GM21381 (cell line): Measurements from ENCODE around the gene MORN2.
"Not testable (repeated sequence)": the region's sequence is repeated elsewhere in the genome, so short reads cannot be mapped to it uniquely, and the experiment has no call there.

Experiments
- ATAC-seq: cut with Tn5 transposase; IDR thresholded peaks from one replicate; pipeline ENCODE4 v1.9.1; 2021; ENCODE audit warnings: mild to moderate bottlenecking, moderate library complexity; ENCODE audit not compliant: unreplicated experiment

The MORN2 gene

DNA sequence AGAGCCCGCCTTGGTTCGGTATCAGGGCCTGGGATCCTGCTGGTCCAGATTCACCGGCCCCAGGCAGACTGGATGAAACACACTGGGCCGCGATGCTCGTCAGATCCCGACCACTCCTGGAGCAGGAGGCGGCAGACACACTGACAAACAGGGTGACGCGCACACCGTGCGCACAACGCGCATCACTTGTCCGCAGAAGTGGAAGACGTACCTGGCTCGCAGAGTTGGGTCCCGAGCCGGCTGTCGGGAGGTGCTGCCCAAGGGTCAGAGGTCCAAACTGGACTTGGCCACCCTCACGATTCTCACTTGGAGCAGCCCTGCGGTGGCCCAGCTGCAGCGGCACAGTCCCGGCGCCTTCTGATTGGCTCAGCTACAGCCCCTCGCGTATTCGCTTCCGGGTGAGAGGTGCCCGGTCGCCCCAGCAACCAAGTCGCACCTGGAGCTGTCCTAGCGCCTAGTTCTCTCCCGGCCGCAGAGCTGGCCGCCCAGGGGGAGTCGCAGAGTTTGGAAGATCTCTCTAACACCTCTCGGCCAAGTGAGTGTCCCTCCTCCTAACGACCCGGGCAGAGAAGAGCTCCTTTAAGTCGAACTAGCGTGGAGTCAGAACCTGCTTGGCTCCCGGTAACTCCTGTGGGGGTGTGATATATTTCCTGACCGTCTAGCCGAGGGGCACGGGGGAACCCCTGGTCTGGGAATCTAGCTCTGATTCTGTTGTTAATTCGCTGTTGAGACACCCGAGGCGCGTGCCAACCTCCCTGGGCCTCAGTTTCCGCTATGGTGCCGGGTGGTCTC is at the start of gene MORN2, which contains the start of gene DHX57:
Gene MORN2 (plus strand): TSS at position 401 of the 792 bp plus-strand sequence.
Gene DHX57 (minus strand): TSS at position 359 of the 792 bp plus-strand sequence. CDS start 7,529 bp downstream, outside the sequence.
- peak; percentile 100 for ATAC-seq

DNA sequence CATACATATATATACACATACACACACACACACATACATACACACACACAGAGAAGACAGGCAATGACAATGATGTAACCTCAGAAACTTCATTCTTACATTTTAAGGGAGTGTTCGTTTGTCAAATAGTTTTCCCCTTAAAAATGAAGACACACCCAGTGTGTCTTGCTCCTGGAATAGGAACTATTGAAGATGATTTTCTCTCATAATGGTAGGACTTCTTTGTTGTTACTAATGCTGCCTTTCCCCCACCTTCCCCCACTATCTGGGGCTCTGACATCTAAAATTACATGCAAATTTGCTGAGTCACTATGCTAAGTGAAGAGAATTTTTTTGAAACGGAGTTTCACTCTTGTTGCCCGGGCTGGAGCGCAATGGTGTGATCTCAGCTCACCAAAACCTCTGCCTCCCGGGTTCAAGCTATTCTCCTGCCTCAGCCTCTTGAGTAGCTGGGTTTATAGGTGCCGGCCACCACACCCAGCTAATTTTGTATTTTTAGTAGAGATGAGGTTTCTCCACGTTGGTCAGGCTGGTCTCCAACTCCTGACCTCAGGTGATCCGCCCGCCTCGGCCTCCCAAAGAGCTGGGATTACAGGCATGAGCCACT is 48.1 kb upstream of the MORN2 start:
- not testable (repeated sequence) for ATAC-seq

DNA sequence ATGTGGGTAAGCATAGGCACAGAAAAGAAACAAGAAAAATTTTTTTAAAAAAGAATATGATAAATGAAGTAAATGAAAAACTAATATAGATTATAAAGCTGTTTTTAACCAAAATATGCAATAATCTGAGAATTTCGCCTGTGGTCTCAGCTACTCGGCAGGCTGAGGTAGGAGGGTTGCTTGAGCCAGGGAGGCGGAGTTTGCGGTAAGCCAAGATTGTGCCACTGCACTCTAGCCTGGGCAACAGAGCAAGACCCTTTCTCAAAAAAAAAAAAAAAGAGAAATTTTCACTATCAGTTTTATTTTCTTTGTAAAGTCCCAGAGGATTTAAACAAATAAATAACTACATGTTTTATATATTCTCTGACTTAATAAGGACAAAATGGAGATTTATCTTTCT is 47.3 kb upstream of the MORN2 start:
- no peak for ATAC-seq

DNA sequence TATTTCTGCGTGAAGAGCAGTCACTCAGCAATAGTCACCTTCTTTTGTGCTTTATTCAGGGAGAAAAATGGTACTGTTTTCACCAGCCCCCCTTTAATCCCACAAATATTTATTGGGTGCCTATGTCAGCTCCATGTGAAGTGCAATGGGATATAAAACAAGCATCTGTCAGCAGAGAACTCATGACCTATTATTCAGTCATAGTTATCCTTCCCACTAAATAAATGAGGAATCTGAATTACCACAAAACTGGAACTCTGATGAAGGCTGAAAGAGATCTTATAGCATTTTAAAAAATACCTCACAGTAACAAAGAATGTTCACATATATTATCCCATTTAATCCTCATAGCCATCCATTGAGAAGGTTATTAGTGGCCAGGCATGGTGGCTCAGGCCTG is 45.8 kb upstream of the MORN2 start:
- ATAC-seq, result no peak

DNA sequence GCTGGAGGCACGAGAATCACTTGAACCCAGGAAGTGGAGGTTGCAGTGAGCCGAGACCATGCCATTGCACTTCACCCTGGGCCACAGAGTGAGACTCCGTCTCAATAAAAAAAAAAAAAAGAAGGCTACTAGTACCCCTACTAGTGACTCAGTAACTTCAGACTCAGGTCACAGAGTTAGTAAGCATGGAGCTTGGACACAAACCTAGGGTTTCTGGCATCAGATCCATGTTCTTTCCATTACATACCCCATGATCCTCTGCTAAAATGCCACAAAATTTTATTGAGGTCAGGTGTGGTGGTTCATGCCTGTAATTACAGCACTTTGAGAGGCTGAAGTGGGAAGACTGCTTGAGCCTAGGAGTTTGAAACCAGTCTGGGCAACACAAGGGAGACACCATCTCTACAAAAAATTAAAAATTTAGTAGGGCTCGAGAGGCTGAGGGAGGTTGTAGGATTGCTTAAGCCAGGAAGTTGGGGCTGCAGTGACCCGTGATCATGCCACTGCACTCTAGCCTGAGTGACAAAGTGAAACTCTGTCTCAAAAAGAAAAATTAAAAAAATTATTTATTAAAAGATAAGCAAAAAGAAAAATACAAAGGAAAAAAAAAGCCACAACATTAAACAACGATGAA is 45.1 kb upstream of the MORN2 start:
- ATAC-seq, result no peak

DNA sequence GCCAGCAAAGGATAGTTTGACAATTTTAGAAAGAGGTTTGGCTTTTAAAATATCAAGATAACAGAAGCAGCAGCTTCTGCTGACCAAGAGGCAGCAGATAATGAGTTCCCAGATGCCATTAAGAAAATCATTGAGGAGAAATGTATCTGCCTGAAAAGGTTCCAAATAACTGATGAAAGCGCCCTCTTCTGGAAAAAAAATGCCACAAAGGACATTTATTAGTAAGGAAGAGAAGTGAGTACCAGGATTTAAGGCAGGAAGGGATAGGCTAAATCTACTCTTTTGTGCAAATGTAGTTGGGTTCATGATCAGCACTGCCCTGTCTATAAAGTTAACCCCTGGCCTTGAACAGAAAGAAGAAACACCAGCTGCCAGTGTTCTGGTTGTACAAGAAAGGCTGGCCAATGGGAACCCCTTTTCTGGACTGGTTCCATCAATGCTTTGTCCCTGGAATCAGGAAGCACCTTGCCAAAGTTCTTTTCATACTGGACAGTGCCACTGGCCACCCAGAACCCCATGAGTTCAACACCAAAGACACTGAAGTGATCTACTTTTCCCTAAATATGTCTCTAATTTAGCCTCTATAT is 40.7 kb upstream of the MORN2 start:
- no peak for ATAC-seq

DNA sequence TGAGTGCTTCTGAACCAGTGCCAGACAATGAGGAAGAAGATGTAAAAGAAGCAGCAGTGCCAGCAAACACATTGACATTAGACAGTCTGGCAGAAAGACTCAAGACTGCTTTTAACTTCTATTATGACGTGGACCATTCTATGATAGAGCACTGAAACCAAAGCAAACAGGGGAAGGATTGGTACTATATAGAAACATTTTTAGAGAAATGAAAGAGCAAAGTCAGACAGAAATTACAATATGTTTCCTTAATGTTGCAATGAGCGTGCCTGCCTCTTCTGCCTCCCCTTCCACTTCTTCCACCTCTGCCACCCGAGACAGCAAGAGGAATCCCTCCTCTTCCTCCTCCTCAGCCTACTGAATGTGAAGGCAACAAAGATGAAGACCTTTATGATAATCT is 39.8 kb upstream of the MORN2 start:
- peak; percentile 92 for ATAC-seq

DNA sequence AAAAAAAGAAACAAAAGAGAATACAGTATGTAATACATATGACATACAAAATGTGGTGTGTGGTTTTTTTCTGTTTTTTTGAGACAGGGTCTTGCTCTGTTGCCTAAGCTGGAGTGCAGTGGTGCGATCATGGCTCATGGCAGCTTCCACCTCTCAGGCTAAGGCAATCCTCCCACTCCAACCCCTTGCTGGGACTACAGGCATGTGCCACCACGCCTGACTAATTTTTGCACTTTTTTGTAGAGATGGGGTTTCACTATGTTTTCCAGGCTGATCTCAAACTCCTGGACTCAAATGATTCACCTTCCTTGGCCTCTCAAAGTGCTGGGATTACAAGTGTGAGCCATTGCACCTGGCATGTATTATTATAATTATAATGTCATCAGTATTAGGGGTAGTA is 39.0 kb upstream of the MORN2 start:
- ATAC-seq, result no peak

DNA sequence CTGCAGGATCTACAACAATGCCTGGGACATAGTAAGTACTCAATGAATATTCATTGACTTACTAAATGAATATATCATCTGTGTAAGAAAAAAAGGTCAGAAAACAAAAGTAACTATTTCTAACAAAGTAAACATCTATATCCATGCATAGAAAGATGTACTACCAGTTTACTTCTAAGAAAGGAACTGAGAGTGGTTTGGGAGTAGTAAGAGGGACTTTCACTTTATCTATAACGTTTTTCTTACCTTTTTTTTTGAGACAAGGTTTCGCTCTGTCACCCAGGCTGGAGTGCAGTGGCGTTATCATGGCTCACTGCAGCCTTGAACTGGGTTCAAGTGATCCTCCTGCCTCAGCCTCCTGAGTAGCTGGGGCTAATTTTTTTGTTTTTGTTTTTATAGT is 25.7 kb upstream of the MORN2 start:
- peak; percentile 95 for ATAC-seq

DNA sequence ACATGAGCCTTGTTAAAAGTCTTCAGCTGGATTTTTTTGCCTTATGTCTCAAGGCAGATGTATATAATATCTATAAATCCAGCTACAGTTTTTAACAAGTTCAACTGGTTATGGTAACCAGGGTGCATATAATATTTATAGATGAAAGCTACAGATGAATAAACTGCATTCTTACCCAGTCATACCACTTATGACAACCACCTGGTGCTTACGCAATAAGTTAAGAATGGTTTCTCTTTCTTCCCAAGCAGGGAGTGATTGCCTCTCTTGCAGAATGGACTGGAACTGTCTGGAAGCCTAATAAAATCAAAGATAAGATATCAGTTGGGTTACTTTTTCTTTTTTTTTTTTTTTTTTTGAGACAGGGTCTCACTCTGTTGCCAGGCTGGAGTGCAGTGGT is 19.6 kb upstream of the MORN2 start:
- no peak for ATAC-seq

DNA sequence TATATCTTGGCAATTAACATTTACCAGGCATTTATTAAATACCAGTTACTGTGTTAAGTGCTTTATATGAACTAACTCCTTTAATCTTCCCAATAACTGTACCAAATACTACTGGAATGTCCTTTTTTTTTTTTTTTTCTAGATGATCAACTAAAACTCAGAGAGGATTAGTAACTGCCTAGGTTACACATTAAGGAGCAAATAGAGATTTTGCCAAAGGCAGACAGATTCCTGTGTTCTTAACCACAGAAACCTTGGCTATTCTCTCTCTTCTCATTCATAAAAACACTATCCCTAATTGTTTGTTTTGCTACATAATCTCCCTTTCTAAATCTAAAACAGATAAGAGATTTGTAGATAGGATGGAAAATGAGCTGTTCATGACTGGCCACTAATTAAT is 13.3 kb upstream of the MORN2 start:
- no peak for ATAC-seq

DNA sequence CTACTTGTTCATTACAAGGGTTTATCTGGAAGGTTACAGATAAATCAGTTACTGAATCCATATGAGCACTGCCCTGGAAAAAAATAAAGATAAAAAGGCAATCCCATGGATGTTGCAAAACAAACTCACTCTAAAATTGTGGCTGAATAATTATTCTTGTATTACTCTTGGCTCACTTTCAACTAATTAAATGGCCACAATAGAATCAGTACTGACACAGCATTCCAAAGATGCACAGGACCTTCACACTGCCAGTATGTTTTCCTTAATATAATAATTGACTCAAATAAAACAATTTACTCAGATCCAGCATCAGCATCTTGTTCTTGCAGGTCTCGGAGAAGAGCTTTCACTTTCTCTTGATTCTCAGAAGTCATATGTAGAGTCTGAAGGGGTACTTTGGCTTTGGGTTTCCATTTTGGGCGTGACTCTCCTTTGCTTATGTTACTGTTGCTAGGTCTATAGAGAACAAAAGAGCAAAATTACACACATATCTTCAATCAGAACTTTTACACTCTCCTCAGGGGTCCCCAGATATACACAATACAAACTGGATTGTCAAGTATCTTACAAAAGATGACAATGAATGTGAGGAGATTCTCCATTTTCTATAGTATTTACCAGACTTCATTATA is 12.6 kb upstream of the MORN2 start:
- no peak for ATAC-seq

DNA sequence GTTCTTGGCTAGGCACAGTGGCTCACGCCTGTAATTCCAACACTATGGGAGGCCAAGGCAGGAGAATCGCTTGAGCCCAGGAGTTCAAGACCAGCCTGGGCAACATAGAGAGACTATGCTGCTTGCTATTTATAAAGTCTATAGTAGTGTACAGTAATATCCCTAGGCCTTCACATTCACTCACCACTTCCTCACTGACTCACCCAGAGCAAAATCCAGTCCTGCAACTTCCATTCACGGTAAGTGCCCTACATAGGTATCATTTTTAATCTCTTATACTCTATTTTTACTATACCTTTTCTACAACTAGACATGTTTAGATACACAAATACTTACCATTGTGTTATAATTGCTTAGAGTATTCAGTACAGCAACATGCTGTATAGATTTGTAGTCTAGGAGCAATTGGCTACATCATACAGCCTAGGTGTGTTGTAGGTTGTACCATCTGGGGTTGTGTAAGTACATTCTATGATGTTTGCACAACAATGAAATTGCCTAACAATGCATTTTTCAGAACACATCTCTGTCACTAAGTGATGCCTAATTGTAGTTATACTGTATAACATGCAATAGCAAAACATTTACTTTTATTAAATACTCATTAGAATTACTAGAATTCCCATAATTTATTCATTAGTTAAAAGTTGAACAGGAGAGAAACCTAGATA is 8.9 kb upstream of the MORN2 start:
- ATAC-seq, result no peak

DNA sequence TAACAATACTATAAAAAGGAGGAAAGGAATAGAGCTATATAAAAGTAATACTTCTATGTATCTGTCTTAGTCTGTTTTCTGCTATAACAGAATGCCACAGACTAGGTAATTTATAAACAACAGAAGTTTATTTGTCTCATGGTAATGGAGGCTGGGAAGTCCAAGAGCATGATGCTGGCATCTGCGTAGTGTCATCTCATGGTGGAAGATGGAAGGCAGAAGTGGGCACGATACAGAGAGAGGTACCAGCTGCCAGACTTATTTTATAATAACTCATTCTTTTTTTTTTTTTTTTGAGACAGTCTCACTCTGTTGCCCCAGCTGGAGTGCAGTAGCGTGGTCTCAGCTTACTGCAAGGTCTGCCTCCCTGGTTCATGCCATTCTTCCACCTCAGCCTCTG is 4.3 kb upstream of the MORN2 start:
- no peak for ATAC-seq

DNA sequence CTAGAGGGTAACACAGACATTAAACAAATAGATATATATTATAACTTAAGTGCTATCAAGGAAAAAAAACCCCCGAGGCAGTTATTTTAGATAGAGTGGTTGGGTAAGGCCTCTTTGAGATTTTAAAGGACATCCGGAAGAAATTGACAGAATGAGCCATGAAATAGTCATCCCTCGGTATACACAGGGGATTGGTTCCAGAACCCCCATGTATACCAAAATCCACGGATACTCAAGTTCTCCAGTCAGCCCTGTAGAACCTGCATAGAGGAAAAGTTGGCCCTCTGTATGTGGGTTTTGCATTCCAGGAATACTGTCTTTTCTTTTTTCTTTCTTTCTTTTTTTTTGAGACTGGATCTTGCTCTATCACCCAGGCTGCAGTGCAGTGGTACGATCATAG is 2.0 kb upstream of the MORN2 start:
- no peak for ATAC-seq

DNA sequence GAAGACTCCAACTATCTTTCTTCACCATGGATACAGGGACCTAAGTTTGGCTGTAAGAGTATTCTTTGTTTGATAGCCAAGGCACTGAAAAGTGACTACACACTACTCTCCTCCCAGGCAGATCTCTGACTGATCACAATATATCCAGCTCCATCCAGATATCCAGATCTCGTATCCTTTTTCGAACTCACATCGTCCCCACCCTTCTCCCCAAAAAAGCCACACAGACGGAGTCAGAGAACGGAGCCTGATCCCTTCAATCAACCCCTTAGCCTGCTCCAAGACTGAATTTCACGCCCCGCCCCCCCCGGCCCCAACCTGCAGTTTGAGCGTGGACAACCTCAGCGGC is 575 bp upstream of the MORN2 start:
- ATAC-seq, result no peak

DNA sequence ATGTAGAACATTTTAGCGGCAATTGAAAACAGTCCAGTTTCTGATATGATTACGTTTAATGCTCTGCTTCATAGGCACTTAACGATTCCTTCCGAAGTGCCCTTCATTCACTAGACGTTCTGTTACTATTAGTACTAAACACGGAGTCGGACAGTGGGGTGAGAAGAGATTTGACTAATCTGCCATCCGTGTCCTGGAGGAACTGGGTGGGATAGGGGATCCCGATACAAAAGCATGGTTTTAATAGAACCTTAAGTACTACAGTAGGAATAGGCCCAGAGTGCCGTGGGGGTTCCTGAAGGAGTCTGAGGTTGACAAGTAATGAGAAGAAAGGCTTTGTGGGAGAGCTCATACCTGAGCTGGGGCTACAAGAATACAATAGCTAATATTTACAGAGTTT is 631 bp downstream of the MORN2 start:
- no peak for ATAC-seq

DNA sequence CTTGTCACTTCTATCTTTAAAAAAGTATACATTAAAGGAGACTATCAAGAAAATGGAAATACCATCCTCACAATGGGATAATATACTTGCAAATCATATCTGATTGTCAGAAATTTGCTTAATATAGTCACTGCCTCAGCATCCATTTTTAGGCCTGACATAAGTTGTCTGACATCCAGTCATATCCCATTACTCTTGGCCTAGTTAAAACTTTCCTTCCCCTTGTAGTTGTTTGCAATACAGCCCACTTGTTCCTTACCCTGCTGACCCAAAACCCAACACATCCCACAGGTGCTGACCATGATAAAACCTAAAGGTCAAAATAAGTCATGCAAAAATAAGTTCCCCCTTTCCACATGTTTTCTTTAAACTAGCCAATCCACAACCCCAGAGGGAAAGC is 10.3 kb downstream of the MORN2 start:
- no peak for ATAC-seq

DNA sequence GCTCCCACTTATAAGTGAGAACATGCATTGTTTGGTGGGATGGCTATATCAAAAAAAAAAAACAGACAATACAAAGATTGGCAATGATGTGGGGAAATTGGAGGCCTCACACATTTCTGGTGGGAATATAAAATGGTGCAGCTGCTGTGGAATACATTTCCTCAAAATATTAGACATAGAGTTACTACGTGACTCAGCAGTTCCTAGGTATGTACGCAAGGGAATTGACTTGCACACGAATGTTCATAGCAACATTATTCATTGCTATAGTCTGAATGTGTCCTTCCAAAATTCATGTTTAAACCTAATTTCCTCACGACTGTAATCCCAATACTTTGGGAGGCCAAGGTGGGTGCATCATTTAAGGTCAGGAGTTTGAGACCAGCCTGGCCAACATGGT is 11.6 kb downstream of the MORN2 start:
- ATAC-seq, result no peak

DNA sequence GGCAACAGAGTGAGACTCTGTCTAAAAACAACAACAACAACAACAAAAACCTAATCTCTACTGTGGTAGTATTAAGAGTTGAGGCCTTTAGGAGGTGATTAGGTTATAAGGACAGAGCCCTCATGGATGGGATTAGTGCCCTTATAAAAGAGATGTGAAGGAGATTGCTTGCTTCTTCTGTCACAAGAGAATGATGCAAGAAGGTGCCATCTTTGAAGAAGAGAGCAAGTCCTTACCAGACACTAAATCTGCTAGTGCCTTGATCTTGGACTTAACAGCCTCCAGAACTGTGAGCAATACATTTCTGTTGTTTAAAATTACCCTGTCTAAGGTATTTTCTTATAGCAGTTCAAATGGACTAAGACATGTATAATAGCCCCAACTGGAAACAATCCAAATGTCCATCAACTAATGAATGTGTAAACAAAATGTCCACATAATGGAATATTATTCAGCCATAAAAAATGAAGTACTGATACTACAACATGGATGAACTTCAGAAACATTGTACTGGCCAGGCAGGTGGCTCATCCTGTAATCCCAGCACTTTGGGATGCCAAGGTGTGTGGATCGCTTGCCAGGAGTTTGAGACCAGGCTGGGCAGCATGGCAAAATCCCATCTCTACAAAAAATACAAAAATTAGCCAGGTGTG is 12.3 kb downstream of the MORN2 start:
- ATAC-seq, result no peak
